Left ventricle myocardium inferior (tissue), 1 donor: ENCODE results near the gene RNASE12. TPM values are rescaled to one million over a fixed set of nuclear protein-coding genes. Genes with fewer than 3 reads are reported as not detected.

Source experiments
- DNase-seq: peaks from one replicate; pipeline ENCODE4 v3.0.0-alpha.2; 2020
- H3K27ac ChIP-seq: fragments of 200-600 bp; replicated peaks from 2 replicates; pipeline ENCODE4 v1.8.0; 2021
- H3K27me3 ChIP-seq: fragments of 200-600 bp; 2 replicates; pipeline ENCODE4 v1.8.0; 2021; ENCODE audit warnings: low read depth
- H3K36me3 ChIP-seq: fragments of 200-600 bp; 2 replicates; pipeline ENCODE4 v1.8.0; 2021
- H3K4me1 ChIP-seq: fragments of 200-600 bp; 2 replicates; pipeline ENCODE4 v1.8.0; 2021
- H3K4me3 ChIP-seq: fragments of 200-600 bp; 2 replicates; pipeline ENCODE4 v1.8.0; 2021; ENCODE audit warnings: mild to moderate bottlenecking, moderate library complexity
- H3K9me3 ChIP-seq: fragments of 200-600 bp; replicated peaks from 2 replicates; pipeline ENCODE4 v1.8.0; 2021
- intact Hi-C: fragments of 100-400 bp; cut with micrococcal nuclease; formaldehyde crosslinking; loops from one replicate; pipeline ENCODE4 v1.11.0; 2022
- total RNA-seq: library from RNA; stranded (reverse); fragmentation: NEBNext Ultra II Directional; extraction: Animal tissue kit (Norgen Biotek cat#: 25700); gene quantifications from one replicate; pipeline ENCODE4 v1.2.1, GENCODE V29; 2021
- TF ChIP-seq, protein P1 (sequence below): fragments of 200-600 bp; IDR thresholded peaks from 2 replicates; pipeline ENCODE4 v1.8.0; 2021; ENCODE audit warnings: antibody characterized with exemption, mild to moderate bottlenecking, borderline replicate concordance
- donor health status: DM: no; HTN: yes; CAD: no; lungs with severe emphysema.

Gene RNASE12
- total RNA-seq, 1 donor from 2014 or later = not detected

DNA sequence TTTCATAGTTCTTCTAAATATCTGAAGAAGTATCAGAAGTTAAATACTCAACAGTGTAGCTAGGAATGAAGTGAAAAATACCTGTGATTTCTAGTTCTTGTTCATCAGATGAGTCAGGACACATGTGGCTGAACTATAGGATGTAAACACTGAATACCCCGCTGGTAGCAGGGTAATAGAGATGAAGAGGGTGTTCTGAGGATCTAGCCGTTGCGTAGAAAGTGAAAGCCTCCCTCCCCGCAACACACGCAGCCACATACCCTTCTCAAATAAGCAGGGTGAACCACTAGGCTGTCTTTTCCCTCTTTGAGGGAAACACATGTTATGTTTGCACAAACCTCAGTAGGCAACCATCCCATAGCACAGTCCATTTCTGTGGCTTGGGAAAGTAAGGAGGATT lies 16.4 kb upstream of the RNASE12 start:
- TF ChIP-seq, protein P1, sequence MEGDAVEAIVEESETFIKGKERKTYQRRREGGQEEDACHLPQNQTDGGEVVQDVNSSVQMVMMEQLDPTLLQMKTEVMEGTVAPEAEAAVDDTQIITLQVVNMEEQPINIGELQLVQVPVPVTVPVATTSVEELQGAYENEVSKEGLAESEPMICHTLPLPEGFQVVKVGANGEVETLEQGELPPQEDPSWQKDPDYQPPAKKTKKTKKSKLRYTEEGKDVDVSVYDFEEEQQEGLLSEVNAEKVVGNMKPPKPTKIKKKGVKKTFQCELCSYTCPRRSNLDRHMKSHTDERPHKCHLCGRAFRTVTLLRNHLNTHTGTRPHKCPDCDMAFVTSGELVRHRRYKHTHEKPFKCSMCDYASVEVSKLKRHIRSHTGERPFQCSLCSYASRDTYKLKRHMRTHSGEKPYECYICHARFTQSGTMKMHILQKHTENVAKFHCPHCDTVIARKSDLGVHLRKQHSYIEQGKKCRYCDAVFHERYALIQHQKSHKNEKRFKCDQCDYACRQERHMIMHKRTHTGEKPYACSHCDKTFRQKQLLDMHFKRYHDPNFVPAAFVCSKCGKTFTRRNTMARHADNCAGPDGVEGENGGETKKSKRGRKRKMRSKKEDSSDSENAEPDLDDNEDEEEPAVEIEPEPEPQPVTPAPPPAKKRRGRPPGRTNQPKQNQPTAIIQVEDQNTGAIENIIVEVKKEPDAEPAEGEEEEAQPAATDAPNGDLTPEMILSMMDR = no peak
- no peak overlapping the region for H3K4me3 ChIP-seq
- H3K9me3 ChIP-seq = no peaks in the 10 kb centered on the region
- DNase-seq = no peak
- no peak overlapping the region for H3K27ac ChIP-seq
- H3K36me3 ChIP-seq = no peaks in the 10 kb centered on the region
- no peaks in the 10 kb centered on the region for H3K27me3 ChIP-seq
- intact Hi-C loops = loop anchor here (10.0 kb wide), 1 partner anchor 193 kb away; the partner anchor contains the start of gene TEP1
- H3K4me1 ChIP-seq = peaks cover 30% of the 10 kb centered on the region

DNA sequence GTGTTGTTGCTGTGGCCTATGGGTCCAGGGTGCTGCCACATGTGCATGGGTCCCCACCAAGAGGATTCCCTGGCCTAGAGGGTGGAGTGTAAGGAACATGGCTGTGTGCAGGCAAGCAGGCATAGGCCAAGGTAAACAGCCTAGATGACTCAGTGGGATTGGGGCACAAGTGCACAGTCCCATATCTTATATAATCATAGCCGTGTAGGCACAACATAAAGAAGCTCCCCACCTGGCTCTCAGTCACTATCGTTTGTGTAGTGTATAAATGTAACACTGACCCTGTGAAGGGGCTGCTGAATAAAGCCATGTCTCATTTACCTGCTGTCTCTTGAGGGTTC lies 15.7 kb upstream of the RNASE12 start:
- Histone ChIP-seq H3K27me3 (no peaks in the 10 kb centered on the region), H3K9me3 (no peaks in the 10 kb centered on the region), H3K4me1 (peaks cover 23% of the 10 kb centered on the region), H3K4me3 (no peak overlapping the region), H3K27ac (no peak overlapping the region), H3K36me3 (no peaks in the 10 kb centered on the region)
- intact Hi-C loops = loop anchor here (10.0 kb wide), 1 partner anchor 192 kb away; the partner anchor contains the start of gene TEP1
- TF ChIP-seq, protein P1 = no peak
- DNase-seq = no peak

DNA sequence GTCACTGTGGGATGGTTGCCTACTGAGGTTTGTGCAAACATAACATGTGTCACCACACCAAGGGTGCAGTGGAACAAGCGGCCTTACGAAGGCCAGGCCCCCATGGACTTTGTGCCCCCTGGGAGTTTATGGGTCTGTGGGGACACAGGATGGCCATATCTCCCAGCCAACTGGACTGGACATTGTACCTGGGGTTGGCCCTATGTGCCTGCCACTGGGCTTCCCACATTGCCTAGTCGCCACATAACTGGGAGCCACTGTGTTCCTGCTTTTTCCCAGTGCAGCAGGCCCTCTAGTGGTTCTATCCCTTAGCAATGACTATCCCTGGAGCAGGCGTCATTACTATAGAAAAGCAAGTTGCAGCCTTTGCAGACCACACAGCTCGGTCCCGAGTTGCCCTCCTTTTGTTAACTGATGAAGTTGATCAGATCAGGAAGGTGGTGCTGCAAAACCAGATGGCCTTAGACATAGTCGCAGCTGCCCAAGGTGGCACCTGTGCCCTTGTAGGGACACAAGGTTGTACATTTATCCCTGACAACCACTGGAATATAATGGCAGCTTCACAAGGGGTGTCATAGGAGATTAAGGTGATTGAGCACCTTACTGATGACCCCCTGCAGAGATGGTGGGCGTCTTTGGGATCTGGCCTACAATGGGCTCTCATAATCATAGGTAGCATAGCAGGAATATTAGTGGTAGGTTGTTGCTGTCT lies 15.2 kb upstream of the RNASE12 start:
- no peaks in the 10 kb centered on the region for H3K36me3 ChIP-seq
- no peak for DNase-seq
- no peaks in the 10 kb centered on the region for H3K9me3 ChIP-seq
- H3K27me3 ChIP-seq = no peaks in the 10 kb centered on the region
- H3K4me1 ChIP-seq = peaks cover 19% of the 10 kb centered on the region
- no peak overlapping the region for H3K27ac ChIP-seq
- H3K4me3 ChIP-seq = no peak overlapping the region
- intact Hi-C loops = loop anchor here (10.0 kb wide), 1 partner anchor 192 kb away; the partner anchor contains the start of gene TEP1
- TF ChIP-seq, protein P1 = peak; percentile 65

DNA sequence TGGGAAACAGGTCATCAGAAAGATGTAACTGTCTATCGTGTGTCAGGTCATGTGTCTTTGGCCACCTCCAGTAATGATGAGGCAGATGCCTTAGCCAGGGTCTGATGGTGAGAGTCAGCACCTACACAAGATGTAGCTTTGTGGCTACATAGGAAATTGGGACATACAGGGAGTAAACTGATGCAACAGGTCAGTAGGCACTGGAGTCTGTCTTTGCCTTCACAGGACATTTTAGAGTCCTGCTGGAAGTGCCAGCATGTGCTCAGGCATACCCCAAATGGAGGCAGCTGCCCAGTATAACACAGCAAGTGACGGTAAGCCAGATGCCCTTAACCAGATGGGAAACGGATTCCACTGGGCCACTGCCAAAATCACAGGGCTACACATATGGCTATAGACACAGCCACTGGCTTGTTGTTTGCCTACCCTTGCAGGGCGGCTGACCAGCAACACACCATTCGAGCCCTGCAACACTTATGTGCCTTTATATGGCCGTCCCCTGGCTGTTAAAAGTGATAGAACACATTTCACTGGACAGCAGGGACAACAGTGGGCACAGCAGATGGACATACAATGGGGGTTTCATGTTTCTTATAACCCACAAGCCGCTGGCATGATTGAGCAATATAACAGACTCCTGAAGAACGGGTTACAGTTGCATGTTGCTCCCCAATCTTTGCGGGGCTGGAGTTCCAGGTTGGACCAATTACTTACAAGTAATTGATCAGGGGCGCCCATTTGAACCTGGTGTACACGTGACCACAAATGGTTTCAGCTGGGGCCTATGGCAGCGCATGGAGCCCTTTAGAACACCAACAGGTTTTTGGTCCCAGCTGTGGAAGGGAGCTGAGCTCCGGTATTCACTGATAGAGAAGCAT lies 12.9 kb upstream of the RNASE12 start:
- DNase-seq = no peak
- intact Hi-C loops = loop anchor here (10.0 kb wide), 1 partner anchor 189 kb away; the partner anchor contains the start of gene TEP1
- Histone ChIP-seq H3K27ac (no peak overlapping the region), H3K9me3 (no peaks in the 10 kb centered on the region), H3K4me1 (no peaks in the 10 kb centered on the region), H3K27me3 (no peaks in the 10 kb centered on the region), H3K36me3 (no peaks in the 10 kb centered on the region), H3K4me3 (no peak overlapping the region)
- TF ChIP-seq, protein P1 = no peak

DNA sequence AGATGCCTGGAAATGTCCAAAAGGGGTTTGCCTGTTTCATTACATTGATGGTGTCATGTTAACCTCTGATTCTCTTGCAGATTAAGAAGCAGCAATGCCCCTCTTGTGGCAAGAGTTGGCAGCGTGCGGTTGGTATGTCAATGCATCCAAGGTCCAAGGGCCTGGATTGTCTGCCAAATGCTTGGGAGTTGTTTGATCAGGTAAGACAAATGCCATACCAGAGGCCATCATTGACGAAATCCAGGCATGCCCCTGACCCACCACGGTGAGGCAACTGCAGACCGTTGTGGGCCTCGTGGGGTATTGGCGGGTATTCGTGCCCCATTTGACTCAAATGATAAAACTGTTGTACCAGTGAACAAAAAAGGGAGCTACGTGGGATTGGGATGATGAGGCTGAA lies 11.4 kb upstream of the RNASE12 start:
- Histone ChIP-seq H3K4me1 (no peaks in the 10 kb centered on the region), H3K4me3 (no peak overlapping the region), H3K27me3 (no peaks in the 10 kb centered on the region), H3K27ac (no peak overlapping the region), H3K9me3 (no peaks in the 10 kb centered on the region), H3K36me3 (no peaks in the 10 kb centered on the region)
- no peak for DNase-seq
- TF ChIP-seq, protein P1 = no peak
- intact Hi-C loops = loop anchor here (10.0 kb wide), 1 partner anchor 188 kb away; the partner anchor contains the start of gene TEP1
